Panc1 (cell line): ENCODE measurements around the gene TEX22.

Source experiments
- CTCF ChIP-seq: fragments of 450-650 bp; IDR thresholded peaks from 2 replicates; pipeline ENCODE4 v1.5.1; 2017; ENCODE audit warnings: mild to moderate bottlenecking
- POLR2AphosphoS5 ChIP-seq: IDR thresholded peaks from 2 replicates; pipeline ENCODE4 v1.6.1; 2012; ENCODE audit warnings: mild to moderate bottlenecking, low read depth, low read length, moderate library complexity
- REST ChIP-seq, 2 experiments: IDR thresholded peaks; 2 replicates each; pipeline ENCODE4 v1.6.1; 2011 to 2012; ENCODE audit warnings: low read depth in 2 of 2, control low read depth in 1 of 2, low read length in 1 of 2, mild to moderate bottlenecking in 1 of 2, moderate library complexity in 1 of 2; ENCODE audit not compliant: insufficient read depth in 1 of 2

GRCh38 chr14:105400016-105400415 is 1.7 kb downstream of the TEX22 start:
- TF ChIP-seq CTCF, result no peak
- no peak for TF ChIP-seq POLR2AphosphoS5
- no peak for TF ChIP-seq REST (IDR thresholded peaks at IDR 0.05; ENCODE audit: insufficient read depth in 1 of 2, low read depth in 2 of 2, low read length in 1 of 2)
